GM19351 (cell line): ENCODE measurements around the gene MICOS13.
A peak's percentile ranks its signal among the peaks of the same experiment; 100 is the strongest.
"Not testable (repeated sequence)": the region's sequence is repeated elsewhere in the genome, so short reads cannot be mapped to it uniquely, and the experiment has no call there.

ENCODE experiments used
- ATAC-seq: cut with Tn5 transposase; IDR thresholded peaks from one replicate; pipeline ENCODE4 v1.9.1; 2021; ENCODE audit warnings: mild to moderate bottlenecking, moderate library complexity; ENCODE audit not compliant: unreplicated experiment

The MICOS13 gene

GRCh38 chr19:5680437-5681368 is at the start of gene MICOS13, which contains the start of gene HSD11B1L:
TSS of gene MICOS13 (minus strand) at chr19:5680516. CDS start at chr19:5680486, 30 bp downstream.
TSS of gene HSD11B1L (plus strand) at chr19:5681027. CDS start at chr19:5684833, 3,806 bp downstream.
- ATAC-seq, result peak; percentile 88

GRCh38 chr19:5727453-5728050 is 47.2 kb upstream of the MICOS13 start:
- ATAC-seq, result no peak

GRCh38 chr19:5719961-5720790 is 39.9 kb upstream of the MICOS13 start, which contains the start of the genes CATSPERD and LONP1:
TSS of gene CATSPERD (plus strand) at chr19:5720637. CDS start at chr19:5720738, 101 bp downstream.
TSS of gene LONP1 (minus strand) at chr19:5720146. CDS start at chr19:5720132, 14 bp downstream.
- peak; percentile 86 for ATAC-seq

- ATAC-seq, result no peak
These were observed 39.1 kb upstream of the MICOS13 start for GRCh38 chr19:5719274-5719960.

GRCh38 chr19:5718579-5719273 is 38.4 kb upstream of the MICOS13 start:
- no peak for ATAC-seq

- ATAC-seq, result no peak
These were observed 37.8 kb upstream of the MICOS13 start for GRCh38 chr19:5718037-5718578.

GRCh38 chr19:5717215-5717935 is 37.1 kb upstream of the MICOS13 start:
- no peak for ATAC-seq

GRCh38 chr19:5714816-5715215 is 34.5 kb upstream of the MICOS13 start:
- ATAC-seq, result no peak

- no peak for ATAC-seq
These were observed 32.9 kb upstream of the MICOS13 start for GRCh38 chr19:5713228-5713627.

GRCh38 chr19:5711713-5712161 is 31.4 kb upstream of the MICOS13 start:
- ATAC-seq, result no peak

GRCh38 chr19:5711025-5711424 is 30.7 kb upstream of the MICOS13 start:
- ATAC-seq, result no peak

GRCh38 chr19:5707576-5708575 is 27.6 kb upstream of the MICOS13 start:
- ATAC-seq, result no peak

- no peak for ATAC-seq
These were observed 26.7 kb upstream of the MICOS13 start for GRCh38 chr19:5706876-5707573.

- ATAC-seq, result no peak
These were observed 25.2 kb upstream of the MICOS13 start for GRCh38 chr19:5705552-5705951.

GRCh38 chr19:5703819-5704818 is 23.8 kb upstream of the MICOS13 start:
- ATAC-seq, result no peak

GRCh38 chr19:5702053-5702410 is 21.7 kb upstream of the MICOS13 start:
- not testable (repeated sequence) for ATAC-seq
